Breast epithelium (tissue), 3 donors: Measurements from ENCODE around the gene FCRLA.

ENCODE experiments used
- POLR2A ChIP-seq: fragments of 450-650 bp; IDR thresholded peaks from one replicate; pipeline ENCODE4 v1.6.1; 2016; ENCODE audit warnings: antibody characterized with exemption, mild to moderate bottlenecking, moderate library complexity
- TF ChIP-seq, protein P1 (sequence below), 3 donors: fragments of 450-650 bp; IDR thresholded peaks; one replicate each; pipeline ENCODE4 v1.5.1; 2016 to 2017; ENCODE audit warnings: antibody characterized with exemption in 3 of 3, mild to moderate bottlenecking in 3 of 3, moderate library complexity in 3 of 3

DNA sequence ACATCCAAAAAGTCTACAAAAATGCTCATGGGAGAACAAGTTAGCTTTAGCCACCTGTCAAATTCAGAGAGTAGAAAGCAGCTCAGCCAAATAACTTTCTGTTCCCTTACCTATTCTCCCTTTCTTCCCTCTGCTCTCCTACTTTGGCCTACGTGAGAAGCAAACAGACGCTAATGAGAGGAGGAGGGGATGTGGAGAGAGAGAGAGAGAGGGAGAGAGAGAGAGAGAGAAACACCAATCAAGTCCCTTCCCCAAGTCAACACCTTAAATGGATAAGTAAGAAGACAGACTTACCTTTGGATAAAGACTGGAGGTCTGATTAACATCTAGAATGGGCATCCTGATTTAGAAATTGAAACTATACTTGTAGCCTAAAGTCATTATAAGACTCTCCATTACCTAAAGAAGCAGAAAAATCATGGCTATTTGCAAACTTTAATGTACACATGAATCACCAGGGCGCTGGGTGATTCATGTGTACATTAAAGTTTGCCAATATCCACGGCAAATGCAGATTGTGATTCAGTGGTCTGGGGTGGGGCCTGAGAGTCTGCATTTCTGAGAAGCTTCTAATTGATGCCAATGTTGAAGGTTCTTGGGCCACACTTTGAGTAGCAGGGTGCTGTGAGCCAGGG, 29.4 kb downstream of the FCRLA start:
- TF ChIP-seq, protein P1, sequence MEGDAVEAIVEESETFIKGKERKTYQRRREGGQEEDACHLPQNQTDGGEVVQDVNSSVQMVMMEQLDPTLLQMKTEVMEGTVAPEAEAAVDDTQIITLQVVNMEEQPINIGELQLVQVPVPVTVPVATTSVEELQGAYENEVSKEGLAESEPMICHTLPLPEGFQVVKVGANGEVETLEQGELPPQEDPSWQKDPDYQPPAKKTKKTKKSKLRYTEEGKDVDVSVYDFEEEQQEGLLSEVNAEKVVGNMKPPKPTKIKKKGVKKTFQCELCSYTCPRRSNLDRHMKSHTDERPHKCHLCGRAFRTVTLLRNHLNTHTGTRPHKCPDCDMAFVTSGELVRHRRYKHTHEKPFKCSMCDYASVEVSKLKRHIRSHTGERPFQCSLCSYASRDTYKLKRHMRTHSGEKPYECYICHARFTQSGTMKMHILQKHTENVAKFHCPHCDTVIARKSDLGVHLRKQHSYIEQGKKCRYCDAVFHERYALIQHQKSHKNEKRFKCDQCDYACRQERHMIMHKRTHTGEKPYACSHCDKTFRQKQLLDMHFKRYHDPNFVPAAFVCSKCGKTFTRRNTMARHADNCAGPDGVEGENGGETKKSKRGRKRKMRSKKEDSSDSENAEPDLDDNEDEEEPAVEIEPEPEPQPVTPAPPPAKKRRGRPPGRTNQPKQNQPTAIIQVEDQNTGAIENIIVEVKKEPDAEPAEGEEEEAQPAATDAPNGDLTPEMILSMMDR (IDR thresholded peaks at IDR 0.05) = no peak
- TF ChIP-seq POLR2A = no peak
